CD4-positive, alpha-beta T cell treated with Interleukin-10 for 1 hour (primary cell): ENCODE measurements around the gene PREX1.

Source experiments
- DNase-seq: peaks from one replicate; pipeline ENCODE4 v3.0.0-alpha.2; 2020

PREX1 gene

DNA sequence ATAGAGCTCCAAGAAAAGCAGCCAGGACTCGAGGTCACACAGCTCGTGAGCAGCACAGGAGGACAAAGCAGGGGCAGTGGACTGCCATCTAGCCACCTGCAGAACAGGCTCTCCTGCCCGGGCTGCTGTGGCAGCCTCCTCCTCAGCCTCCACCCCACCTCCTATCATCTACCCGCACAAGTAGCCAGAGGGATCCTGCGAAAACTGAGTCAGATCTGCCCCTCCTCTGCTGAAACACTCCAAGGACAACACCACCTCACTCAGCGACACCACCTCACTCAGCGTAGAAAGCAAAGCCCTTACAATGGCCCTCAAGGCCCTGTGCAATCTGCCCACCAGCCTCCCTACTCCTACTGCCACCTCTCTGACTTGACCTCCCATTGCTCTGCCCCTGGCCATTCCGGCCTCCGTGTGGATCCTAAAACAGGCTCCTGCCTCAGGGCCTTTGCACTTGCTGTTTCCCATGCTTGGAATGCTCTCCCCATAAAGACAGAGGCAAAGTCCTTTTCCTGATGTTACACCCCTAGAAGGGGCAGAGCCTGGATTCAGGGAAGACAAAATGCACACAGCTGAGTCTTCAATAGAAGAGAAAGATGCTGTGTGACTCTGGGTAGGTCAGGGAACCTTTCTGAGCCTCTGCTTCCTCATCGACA is 19.3 kb downstream of the PREX1 start:
- no peak for DNase-seq

DNA sequence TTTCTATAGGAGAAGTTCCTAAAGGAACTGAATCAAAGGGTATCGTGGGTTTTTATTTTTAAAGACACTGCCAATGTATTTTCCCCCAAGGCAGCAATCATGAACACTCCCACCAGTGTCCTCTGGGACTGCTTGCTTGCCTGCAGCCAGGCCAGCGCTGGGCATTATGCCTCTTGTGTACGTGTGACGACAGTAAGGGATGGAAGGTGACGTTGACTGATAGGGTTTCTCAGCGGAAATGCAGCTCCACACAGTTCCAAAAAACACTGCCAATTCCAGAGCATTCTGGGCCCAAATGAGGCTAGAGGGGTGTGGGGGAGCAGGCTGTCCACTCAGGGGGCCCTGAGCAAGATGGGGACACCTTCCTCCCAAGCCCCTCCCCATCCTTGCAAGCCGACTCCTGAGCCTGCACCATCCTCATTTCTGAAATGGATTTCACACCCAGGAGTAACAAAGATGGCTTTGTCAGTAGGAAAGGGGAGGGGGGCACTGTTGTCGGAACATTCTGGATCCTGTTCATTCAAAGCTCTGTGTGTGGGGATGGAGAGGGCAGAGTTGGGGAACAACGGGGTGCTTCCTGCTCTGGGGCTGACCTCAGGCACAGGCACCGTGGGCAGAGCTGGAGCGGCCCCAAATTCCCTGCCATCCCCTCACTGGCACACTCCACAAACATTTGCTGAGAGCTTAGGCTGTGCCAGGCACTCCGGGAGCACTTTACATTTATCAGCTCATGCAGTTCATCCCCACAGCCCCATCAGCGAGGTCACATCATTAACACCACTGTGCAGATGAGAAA is 20.0 kb downstream of the PREX1 start:
- DNase-seq, result no peak

DNA sequence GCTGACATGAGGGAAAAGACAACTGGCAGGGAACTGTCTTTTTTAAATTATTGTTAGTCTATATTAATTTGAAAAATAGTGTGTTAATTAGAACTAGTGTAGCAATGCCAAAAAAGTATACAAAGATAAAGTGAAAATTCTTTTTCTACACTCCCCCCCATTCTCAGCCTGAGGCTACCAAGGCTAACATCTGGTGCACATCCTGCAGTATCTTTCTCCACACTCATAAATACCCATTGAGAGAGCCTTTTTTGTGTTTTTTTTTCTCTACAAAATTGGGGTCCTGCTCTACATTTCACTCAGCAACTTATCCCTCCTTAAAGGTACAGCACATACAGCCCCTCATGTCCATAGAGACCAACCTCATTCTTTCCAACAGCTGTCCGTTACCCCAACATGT is 20.7 kb downstream of the PREX1 start:
- DNase-seq, result no peak

DNA sequence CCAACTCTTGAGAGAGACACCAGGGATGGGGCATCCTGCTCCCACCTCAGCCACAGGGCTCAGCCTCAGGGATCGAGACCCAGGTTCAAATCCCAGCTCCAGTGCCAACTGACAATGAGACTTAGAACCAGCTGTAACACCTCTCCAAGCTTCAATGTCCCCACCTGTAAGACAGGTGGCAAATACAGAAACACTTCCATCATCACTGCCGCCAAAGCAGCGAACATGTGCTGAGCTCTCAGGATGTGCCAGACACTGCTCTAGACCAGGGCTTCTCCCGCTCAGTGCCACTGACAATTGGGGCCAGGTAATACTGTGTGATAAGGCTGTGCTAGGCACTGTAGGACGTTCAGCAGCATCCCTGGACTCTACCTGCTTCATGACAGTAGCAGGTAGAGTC is 22.1 kb downstream of the PREX1 start:
- no peak for DNase-seq

DNA sequence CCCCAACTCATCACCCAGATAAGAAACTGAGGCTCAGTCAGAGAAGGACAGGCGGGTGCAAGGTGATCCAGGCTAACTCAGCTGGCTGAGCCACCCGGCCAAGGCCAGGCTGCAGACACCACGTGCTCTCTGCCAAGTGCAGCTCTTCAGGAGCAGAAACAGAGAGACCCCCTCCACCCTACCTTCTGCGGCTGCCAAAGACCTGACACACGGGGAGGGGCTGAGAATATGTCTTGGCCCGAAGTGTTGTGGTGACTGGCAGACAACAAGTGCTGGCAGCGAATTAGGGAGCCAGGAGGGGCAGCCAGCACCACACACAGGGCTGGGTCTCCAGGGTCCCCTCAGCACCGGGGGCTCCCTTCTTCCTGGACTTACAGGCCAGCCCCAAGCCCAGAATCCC is 22.5 kb downstream of the PREX1 start:
- no peak for DNase-seq

DNA sequence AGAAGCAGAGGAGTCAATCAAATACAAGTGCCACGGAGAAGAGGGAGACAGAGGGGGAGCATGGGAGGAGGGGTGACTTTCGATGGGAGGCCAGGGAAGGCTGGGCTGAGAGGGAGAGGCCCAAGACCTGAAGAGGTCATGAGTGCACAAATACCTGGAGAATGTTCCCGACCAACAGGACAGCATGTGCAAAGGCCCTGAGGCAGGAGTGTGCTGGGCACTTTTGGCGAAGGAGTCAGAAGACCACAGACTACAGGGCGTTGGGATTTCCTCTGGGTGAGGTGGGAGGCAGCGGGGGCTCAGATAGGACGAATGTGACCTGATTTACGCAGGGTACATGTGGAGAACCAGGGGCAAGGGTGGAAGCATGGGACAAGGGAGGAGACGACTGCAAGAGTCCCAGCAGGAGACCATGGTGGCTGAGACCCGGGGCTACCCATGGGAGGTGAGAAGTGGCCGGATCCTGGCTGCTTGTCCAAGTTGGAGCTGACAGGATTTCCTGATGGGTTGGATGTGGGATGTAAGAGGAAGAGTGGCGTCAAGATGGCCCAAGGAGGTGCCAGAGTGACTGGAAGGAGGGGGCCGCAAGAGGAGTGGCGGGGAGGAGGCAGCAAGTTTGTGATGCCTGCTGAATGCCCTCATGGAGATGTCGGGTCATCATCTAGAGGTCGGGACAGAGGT is 23.4 kb downstream of the PREX1 start:
- DNase-seq, result no peak

DNA sequence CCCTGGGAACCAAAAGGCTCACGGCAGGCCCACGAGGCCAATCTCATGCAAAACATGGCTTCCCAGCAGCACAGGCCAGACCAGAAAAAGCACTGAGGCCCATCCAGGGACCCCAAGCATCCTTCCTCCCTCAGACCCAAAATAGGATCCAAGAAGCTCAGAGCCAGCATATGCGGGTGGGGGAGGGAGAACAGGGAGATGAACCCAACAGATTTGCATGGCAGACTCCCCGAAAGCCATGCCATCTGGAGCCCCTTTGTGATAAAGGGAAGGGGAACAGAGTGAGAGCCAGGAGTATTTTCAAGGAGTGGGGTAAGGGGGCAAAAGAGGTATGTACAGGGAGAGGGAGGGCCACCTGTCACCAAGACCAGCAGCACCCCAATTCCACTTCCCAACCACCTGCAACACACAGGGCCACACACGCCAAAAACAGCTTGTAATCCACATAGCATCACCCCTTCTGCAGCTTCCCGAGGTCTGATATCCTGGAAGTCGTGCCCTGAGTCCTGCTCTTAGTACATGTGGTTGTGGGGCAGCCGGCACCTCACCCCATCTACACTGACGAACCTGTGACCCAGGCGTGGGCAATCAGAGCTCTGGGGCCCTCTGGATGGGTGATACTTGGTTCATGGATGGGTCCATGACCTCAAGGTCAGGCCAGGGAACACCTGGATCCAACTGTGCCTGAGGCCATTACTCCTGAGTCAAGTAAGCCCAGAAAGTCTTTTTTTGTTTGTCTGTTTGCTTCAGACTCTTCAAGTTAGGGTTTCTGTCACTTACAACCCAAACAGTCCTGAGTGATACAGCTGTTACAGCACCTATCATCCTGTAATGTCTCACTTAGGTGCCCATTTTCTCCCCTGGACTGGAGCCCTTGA is 24.4 kb downstream of the PREX1 start:
- no peak for DNase-seq

DNA sequence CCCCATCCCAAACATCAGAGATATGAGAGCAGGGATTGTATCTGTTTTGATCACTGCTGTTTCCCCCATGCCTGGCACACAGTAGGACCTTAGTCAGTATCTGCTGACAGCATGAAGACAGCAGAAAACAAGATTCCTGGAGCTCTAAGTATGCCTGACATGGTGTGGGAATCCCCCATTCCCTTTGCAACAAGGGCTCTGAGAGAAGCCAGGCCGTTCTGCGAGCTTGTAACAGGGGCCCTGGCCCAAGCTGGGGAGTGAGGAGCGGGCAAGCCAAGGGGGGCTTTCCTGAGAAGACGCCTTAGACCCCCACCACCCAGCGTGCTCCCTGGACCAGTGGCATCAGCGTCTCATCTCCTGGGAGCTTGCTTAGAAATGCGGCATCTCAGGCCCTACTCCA is 25.2 kb downstream of the PREX1 start:
- no peak for DNase-seq

DNA sequence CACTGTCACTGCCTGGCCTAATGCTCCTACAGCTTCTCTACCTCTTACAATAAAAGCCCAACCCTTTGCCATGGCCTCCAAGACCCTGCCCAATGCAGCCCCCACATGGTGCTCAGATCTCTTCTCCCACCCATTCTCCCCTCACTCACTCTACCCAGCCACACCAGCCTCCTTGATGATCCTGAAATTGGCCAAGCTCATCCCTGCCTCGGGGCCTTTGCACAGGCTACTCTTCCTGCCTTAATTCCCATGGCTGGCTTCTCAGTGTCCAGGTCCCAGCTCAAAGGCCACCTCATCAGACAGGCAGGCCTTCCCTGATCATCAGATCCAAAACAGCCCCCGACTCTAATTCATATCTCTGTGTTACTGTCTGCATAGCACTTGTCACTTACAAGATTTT is 25.6 kb downstream of the PREX1 start:
- DNase-seq, result no peak

DNA sequence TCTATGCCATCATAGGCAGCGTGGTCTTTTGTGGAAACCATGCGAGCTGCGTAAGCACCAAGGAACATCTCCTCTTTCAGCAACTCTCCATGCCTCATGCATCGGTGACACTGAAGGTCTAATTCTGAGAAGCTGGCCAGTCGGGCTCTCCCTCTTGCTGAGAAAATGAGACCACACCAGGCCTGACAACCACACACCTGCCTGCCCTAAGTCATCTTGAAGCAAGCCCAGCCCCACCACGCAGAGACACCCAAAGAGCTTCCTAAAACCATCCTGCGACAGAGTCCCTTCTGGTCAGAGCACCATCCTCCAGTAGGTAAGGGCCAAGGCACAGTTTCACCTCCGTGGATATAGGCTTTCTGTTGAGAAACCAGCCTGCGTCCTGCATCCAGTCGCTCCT is 26.6 kb downstream of the PREX1 start:
- DNase-seq, result no peak

DNA sequence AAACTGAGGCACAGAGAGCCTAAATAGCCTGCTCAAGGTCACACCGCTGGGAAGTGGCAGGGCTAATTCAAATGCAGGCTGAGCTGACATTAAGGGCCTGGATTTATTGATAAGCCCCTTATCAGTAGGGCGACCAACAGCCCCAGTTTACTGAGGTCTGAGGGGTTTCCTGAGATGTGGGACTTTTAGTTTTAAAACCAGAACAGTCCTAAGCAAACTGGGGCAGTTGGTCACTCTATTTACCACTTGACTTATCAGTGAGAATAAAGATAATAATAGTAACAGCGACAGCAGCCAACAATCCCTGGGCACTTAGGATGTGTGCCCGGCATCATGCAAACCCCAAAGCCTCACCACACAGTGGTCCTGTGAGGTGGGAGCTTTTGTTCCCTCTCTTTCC is 27.6 kb downstream of the PREX1 start:
- DNase-seq, result no peak

DNA sequence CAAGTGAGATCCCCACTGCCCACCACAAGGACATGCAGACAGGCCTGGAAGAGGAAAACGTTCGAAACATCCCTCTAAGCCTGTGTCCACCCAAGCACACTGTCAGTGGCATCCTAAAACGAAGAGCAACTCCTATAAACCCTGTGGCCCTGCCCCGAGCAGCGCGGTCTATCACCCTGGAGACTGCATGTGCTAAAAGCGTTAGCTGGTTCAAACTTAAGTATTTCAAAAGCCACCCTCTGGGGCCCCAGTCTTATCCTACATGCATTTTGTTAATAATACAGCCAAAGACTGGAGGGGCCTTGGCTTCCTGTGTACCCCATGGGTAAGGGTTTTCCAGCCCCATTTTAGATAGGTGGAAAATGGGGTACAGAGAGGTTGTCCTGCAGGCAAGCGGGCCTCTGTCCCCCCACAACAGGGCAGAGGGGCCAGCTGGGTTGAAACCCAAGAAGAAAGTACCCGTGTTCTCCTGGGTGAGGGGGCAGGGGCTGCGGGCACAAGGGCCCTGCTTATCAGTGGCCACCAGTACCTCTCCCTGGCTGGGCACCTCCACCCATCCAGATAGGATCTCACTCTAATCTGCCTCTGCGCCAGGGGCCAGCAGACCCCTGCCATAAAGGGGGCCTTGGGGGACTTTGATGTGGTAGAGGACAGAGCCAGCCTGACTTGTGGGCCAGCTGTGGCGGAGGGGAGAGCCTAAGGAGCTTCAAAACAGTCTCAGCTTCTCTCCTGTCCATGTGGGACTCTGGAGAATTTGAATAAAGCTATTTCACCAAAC is 28.3 kb downstream of the PREX1 start:
- DNase-seq, result no peak

DNA sequence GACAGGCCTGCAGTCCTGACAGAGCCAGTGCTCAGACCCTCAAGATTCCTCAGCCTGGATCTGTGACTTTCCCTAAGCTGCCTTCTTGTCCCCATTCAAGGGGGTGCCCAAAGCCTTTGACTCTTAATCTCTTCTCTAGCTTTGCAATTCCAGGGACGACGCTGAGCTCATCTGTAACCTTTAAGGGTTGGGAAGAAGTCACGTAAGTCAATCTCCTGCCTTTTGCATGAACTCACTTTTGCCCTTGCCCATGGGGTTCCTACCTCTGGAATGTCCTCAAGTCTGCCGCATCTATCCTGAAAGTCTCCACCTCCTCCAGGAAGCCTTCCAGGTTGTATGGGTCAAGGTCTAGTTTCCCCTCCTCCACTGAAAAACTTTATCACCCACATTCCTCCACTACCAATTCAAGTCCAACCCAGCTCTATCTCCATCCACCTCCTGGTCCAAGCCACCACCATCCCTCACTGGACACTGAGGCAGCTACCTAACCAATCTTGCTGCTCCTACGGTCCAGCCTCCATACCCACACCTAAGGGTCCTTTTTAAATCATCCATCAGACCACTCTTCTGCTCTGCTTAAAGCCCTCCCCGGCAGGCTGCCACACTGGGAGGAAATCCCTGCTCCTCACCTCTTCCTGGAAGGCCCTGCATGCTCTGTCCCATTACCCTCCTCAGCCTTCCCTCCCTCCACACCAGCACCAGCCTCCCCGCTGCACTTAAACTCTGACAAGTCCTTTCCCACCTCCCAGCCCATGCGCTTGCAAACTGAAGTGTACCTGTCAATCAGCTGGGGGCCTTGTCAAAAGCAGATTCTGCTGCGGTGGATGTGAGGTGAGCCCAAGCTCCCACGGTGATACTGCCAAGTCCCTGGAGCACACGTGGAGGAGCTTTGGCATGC is 29.7 kb downstream of the PREX1 start:
- DNase-seq, result no peak

DNA sequence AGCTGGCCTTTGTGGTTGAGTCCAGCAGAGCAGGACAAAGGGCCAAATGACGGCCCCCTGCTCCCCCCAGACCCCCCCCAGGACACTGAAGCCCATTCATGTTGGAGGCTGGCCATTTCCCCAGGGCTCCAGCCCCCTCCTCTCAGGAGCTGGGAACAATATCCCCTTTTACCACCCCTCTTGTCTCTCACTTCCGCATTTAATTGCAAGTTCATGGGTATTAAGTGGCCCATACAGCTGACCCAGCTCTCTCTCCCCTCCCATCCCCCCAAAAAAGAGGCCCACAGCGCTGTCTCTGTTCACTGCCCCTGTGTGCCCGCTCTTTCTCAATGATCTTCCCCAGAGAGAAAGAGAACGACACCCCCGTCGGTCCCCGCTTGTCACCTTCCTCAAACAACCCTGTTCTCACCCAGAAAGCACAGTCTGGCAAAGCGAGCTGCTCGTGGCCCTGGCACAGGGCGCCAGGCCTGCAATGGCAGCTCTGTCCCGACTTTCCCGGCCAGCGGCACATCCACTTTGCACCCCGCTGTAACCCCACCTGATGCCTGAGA is 30.4 kb downstream of the PREX1 start:
- DNase-seq, result no peak

DNA sequence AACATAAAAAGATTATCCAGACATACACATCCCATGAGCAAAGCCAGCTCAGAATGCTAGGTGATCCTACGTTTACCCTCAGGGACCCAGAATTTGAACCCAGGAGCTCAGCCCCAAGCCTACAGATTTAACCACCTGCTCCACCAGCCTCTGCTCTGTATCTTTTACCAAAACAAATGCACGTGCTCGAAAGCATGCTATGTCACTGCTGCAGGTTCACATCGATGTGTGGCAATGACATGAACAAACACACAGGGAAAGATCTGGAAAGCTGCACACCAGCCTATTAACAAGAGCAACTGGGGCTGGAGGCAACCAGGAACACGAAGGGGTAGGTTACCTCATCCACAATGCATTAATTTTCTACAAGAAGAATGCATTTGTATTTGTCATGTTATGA is 32.1 kb downstream of the PREX1 start:
- DNase-seq, result no peak

DNA sequence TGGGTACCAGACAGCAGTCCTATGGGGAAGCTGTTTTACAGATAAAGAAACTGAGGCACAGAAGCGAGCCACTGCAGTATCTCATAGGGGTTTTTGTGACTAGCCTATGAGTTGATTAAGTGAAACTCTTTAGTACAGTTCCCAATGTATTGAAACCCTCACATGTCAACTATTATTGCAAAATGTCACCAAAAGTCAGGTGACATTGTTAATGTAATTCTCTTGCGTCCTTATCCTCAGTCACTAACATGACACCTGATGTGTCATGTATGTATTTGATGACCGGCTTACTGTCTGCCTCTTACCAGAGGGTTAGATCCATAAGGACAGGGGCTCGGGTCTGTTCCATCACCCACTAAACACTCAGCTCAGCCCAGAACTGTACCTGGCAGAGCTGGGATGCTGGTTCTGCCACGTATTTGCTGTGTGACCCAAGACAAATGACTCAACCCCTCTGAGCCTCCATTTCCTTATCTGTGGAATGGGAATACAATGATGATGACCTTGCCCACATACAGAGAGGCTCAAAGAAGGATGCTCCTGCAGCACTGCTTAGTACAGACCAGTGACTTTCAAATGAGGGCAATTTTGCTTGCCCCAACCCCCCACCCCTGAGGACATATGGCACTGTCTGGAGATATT is 32.9 kb downstream of the PREX1 start:
- DNase-seq, result no peak

DNA sequence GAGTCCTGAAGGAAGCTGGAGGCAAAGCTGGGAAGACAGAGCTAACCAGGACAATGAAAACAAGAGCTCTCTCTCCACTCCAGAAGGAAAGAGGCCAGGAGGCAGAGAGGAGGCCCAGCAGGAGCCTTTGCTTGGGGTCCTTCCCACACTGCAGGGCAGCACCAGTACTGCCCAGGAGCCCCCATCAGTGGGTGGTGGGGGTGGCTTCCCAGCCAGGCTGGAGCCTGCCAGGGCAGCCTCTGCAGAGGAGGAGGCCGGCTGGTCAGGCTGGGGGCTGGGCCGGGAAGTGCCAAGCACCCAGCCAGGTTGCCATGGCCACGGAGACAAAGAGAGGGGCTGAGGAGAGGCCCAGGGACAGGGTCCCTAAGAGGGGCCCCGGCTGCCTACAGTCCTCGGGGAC is 33.4 kb downstream of the PREX1 start:
- DNase-seq, result no peak

DNA sequence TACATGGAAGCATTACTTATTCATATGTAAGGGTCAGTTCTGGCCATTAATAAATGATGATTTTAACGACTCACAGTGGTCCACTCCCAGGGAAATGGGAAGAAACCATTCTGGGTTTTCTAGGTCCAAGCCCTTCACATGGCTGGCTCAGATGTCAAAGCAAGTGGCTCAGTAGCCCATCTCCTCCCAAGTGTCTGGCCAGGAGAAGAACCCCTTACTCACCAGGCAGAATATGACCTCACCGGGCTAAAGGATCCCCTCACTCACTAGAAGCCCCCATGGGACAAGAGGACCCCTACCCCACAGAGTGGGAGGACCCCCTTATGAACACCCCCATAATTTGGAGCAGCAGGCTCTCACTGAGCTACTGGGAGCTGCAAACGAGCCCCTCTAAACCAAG is 34.0 kb downstream of the PREX1 start:
- DNase-seq, result no peak

DNA sequence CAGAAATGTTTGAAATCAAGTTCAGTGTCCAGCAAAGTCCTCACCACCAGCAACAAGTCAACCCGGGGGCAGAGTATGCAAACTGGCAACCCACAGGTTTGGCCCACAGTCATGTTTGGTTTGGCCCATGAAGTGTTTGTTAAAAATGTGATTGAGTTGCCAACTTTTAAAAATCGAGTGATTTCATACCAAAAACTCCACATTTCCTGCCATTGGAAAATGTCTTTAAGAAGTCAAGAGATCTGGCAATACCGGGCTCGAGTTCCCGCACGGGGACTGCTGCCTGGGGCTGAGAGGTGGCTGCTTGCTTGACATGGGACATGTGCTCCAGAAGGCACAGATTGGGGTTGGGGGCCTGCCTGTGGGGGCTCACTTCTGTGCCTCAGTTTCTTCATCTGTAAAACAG is 36.1 kb downstream of the PREX1 start:
- no peak for DNase-seq

DNA sequence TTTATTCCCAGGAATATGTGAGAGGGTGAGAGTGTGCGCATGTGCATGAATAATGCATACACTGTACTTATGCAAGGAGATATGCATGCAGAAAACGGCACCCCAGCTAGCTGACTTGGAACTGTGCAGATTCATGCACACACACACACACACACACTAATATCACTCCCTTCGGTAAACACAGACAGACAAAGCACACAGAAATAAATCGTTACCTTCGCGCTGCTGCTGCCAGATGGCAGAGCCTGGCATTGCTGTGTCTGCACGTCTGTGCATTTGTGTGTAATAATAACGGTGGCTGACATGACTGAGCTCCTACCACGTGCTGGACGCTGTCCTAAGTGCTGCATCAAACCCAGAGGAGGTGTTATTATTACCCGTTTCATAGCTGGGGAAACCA is 36.8 kb downstream of the PREX1 start:
- DNase-seq, result no peak
